NCI-H1105 (cell line): ENCODE data around the gene HERC2.
A peak's percentile ranks its signal among the peaks of the same experiment; 100 is the strongest.
"Not testable (repeated sequence)": the region's sequence is repeated elsewhere in the genome, so short reads cannot be mapped to it uniquely, and the experiment has no call there.

Experiments
- DNase-seq: peaks from one replicate; lab custom pipeline; 2025; lab: John Stamatoyannopoulos, UW

HERC2 gene

DNA sequence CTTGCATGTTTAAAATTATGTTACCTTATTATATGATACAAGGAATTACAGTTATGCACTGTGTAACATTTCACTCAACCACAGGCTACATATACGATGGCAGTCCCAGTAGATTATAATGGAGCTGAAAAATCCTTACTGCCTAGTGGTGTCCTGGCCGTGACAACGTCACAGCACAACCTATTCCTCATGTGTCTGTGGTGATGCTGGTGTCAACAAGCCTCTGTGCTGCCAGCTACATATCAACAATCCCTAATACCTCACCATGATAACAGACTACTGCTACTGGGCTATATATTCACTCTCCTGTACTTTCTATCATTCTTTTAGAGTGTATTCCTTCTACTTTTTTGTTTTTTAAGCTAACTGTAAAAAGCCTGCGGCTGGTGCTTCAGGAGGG is 142.7 kb downstream of the HERC2 start:
- DNase-seq, result no peak

DNA sequence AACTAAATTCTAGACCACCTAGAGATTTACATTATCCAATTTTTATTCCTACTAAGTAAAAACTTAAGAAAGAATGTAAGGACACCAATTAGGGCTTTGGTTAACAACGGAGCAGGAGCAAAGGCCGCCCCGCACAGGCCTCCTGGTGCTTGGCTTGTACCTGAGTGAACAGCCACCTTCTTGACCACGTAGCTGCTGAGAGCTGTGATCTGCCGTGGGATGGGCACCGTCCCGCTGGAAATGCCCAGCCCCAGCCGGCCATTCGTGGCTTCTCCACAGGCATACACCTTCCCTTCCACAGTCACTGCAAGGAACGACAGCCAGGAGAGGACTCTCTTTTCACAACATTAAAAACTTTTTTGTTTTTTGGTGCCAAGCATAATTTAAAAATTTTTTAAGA is 143.3 kb downstream of the HERC2 start:
- DNase-seq, result no peak

DNA sequence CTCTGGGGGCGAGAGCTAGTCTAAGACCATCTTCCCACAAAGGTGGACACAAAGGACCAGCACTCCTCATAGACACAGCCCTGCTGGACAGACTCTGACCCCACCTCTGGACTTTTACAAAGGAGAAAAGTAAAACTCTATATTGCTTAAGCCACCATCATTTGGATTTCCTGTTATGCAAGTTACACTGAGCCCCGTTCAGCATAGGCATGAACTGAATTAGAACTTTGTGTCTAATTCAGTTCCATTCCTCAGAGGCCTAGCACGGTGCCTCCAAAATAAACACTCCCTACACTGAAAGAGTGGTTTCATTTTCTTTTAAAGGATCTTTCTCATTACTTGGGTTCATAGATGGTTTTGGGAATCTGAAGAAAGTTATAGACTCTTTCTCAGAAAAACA is 143.7 kb downstream of the HERC2 start:
- no peak for DNase-seq

DNA sequence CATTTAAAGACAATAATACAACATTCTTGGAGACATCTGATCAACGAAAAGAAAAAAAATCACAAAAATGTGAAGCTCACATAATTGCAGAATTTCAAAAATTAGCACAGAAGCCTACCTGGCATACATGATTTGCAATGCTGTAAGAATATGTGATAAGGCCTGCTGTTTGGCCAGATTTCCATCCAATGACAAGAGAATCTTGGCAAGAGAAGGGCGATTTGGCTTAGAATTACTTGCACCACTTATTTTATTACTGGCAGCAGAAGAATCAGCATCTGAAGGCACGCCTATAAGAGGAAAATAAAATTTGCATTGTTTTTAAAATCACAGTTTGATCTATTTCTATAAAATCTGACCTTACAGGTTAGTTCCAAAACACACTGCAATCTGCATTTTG is 152.6 kb downstream of the HERC2 start:
- no peak for DNase-seq

DNA sequence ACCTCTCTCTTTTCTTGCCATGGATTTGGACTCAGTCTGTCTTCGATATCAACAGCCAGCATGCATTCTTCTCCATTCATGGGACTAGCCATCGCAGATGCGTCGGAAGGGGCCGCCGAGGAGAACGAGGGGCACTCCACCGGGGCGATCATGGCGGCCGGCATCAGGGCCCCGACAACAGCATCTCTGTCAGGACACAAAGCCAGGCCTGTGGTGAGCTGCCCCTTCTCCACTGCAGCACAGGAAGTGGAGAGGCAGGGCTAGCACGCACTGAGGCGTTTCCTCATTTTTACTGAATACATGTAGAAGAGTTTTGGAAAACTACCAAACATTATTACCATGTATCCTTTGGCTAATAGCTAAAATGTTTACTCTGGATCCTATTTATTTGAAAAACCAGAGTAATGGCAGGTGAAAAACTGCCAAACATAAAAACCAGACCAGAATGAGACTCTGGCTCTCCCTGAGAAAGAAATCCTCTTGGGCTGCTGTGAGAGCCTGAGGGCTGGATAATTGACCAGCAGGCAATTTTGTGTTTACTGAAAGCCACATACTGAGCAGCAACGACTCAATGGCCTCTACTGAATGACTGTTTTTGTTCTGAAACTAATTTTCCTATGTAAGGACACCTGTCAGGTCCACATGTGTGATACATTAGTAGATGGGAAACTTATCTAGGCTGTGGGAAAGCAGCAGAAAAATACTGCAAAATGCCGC is 153.4 kb downstream of the HERC2 start:
- peak; percentile 14 for DNase-seq

DNA sequence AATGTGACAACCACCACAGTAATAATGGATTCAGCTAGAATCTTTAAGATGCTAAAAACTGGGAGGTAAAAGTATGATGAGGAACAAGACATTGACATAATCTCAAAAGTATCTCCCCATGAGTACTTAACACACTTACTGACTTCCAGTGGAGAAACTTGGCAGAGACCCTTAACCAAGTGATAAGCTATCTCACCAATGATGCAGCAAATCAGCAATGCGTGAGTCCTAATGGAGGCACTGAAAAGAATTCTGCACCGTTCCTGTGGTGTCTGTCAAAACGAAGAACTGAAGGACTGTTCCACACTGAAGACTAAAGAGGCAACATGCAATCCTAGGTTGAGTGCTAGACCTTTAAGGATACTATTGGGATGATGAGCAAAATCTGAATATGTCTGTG is 154.9 kb downstream of the HERC2 start:
- DNase-seq, result no peak

DNA sequence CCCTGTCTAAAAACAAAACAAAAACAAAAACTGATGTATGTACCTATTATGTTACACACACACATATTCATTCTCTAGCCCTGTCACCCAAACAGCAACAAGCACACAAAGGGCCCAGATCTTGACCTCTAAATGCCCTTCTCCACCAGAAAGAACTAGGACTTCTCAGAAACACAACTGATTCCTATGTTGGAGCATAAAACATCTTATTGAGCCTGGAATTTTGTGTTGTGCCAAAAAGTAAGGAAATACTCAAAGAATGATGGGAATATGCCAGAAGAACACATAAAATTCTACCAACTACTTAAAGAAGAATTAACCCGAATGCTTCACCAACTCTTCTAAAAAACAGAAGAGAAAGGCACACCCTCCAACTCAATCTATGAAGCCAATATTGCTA is 156.2 kb downstream of the HERC2 start:
- DNase-seq, result no peak

DNA sequence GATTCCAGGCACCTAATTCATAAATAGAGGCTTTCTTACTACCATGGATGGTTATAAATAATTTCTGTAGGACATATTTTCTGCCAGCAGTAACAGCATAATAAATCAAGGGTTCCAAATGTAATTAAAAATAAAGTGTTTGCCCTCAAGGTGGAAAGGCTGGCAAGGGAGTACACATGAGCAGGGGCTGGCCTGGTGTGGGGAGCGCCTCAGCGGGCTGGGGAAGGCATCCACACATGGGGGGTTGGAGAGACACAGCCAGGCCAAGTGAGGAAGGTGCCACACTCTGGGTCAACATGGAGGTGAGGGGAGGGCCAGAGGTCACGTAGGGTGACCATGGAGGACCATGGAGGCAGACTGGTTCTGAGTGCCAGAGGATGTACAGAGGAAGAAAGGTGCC is 157.1 kb downstream of the HERC2 start:
- no peak for DNase-seq

DNA sequence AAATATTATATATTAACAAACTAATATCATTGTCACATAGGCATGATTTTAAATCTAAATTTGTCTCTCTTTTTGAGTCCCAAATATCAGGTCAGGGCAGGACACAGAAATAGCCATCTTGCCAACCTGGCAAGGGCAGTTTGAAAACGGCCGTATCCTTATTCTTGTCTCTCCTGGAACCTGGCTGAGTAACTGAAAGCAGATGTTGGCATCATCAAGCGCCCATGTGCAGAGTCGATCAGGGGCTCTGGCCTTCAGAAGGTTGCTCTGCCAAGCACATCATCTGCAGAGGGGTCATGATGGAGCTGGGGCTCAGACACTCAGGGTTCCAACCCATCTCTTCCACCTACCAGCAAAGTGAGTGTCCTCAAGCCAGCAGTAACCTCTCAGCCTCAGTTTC is 167.7 kb downstream of the HERC2 start:
- no peak for DNase-seq

DNA sequence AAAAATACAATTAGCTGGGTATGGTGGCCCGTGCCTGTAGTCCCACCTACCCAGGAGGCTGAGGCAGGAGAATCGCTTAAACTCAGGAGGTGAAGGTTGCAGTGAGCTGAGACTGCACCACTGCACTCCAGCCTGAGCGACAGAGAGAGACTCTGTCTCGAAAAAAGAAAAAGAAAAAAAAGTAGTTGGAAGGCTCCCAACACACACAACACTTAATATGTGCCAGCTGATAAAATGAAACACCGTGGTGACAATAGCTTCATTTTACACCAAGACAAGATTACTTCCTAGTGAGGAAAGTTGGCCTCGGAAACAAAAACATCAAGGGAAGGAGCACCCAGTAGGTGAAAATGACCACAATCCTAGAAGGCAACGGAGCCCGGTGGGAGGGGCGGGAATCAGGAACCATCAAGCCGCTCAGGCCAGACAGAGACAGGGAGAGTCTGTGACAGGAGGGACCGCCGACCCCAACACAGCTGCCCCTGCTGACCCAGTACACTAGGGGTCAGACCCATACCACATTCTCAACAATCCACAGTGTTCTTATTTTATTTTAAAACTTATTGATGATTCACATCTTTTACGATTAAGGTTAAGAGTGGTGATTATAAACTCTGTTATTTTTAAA is 168.4 kb downstream of the HERC2 start:
- DNase-seq, result no peak

DNA sequence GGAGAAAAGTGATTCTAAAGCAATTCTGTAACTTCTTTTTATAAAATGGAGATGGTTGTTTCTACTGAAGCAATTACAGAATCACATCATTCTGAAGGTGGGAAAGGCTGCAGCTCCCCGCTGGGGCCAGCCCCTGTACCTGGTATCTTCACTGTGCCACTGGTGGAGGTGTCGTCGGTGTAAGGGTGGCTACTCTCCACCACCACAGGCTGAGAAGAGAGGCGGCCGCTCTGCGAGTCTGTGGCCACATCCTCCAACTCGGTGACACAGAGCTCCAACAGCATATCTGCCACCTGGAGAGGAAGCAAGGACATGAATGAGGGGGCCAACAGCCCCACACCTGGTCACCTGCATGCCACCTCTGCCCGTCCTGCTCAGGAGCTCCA is 169.4 kb downstream of the HERC2 start:
- DNase-seq, result not testable (repeated sequence)

DNA sequence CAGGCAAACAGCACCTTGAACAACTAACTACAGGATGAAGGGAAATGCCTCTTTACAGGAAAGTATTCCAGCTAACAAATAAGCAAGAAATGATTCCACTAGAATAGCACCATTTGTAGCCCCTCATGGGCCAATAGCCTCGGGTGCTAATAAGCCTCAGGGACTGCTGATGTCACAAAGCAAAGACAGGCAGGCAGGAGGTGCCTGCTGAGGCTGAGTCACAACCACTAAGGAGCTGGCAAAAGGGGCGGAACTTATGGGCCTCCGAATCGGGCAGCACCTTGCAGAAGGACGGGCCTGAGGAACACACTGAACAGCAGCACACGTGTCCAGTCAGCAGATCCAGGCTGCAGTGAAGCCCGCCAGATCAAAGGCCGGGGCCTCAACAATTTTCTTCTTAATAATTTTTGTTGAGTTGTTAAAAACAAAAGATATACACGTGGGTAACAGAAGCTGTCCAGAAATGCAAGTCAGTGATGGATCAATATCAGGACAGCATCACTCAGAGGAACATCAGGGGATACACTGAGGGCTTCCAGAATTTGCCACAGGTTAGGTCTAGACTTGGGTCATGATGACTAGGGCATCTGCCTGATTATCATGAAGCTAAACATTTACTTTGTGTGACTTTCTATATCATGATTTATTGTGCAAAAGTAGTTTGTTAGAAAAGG is 170.0 kb downstream of the HERC2 start:
- not testable (repeated sequence) for DNase-seq

DNA sequence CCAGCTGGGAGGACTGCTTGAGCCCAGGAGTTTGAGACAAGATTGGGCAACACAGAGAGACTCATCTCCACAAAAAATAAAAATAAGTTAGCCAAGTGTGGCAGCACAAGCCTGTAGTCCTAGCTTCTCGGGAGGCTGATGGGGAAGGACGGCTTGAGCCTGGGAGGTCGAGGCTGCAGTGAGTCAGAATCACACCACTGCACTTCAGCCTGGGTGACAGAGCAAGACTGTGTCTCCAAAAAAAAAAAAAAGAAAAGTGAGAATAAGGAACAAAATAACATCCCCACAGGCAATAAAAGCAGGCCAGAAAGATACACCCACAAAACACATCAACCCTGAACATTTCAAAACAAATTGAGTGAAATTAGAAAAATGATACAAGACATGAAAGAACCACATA is 174.2 kb downstream of the HERC2 start:
- DNase-seq, result no peak

DNA sequence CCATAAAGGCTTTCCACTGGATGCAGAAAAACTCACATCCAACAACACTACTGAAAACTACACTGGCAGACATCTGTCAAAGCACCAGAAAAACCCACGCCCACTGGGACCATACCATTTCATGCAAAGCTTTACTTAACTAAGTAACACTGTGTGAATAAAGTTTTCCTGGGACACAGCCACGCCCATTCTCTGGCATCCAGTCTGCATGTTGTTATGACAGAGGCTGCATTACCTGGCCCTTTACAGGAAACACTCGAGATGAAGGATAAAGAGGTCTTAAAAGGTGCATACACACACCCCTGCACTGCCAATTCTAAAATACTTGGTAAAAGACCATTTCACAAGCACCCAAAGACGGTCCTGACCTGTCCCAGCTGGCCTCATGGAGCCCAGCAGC is 176.6 kb downstream of the HERC2 start:
- DNase-seq, result not testable (repeated sequence)

DNA sequence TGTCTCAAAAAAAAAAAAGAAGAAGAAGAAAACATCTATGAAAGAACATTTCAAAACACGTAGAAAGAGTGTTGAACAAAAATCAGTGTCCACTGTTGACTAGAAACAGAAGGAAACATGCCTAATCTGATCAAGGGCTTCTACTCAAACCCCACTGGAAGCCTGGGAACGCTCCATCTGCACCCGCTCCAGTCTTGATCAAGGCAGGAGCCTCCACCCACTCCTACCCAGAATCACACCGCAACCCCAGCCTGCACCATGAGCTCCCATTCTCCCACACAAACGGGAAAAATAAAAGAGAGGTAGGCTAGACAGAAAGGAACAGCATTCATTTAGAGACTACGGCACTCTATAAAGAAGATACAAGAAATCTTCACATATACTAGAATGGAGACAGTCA is 181.9 kb downstream of the HERC2 start:
- no peak for DNase-seq

DNA sequence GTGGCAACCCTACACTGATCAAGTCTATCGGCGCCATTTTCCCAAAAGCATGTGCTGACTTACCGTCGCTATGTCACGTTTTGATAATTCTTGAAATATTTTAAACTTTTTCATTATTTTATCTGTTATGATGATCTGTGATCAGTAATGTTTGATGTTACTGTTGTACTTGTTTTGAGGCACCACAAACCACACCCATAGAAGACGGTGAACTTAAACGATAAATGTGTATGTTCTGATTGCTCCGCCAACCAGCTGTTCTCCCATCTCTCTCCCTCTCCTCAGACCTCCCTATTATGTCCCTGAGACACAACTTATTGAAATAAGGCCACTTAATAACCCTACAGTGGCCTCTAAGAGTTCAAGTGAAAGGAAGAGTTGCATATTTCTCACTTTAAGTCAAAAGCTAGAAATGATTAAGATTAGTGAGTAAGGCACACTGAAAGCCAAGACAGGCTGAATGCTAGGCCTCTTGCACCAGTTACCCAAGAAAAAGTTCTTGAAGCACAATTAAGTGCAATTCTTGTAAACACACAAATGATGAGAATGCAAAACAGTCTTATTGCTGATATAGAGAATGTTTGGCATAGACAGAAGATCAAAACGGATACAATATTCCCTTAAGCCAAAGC is 184.5 kb downstream of the HERC2 start:
- DNase-seq, result not testable (repeated sequence)

DNA sequence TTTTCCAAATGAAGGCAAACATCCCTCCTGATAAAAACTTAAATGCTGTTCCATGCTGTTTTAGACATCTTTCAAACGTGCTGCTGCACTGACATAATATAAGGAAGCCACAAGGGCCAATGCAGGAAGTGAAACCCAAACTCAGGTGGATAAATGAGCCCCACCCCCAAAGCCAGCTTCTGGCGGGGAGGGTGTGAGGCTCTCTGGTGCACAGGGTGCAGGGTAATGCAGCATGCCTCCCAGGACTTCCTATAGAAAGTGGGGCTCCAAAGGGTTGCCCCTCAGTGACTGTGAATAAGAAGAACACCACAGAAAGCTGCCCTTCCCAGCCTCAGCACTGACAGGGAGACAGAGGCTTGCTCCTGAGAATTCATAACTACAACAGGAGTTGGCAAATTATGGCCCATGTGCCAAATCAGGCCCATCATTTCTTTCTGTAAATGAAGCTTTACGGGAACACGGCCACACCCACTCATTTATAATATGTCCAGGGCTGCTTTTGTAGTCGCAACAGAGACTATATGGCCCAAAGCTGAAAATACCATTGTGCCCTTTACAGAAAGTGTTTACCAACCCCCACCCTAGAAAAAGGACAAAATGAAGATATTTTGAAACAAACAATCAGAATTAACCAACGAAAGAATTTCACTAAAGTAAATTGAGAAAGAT is 185.6 kb downstream of the HERC2 start:
- not testable (repeated sequence) for DNase-seq

DNA sequence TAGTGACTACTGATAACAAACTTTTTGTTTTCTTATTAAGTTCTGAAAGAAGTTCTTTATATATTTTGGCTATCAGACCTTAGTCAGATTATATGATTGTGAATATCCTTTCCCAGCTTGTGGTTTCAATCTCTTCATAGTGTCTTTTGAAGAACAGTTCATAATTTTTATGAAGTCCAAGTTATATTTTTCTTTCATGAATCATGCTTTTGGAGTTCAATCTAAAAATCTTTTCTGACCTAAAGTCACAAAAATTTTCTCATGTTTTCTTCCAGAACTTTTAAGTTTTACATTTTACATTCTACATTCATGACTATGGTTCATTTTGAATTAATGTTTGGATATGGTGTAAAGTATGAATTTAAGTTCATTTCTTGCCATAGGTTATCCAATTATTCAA is 188.7 kb downstream of the HERC2 start:
- DNase-seq, result no peak

DNA sequence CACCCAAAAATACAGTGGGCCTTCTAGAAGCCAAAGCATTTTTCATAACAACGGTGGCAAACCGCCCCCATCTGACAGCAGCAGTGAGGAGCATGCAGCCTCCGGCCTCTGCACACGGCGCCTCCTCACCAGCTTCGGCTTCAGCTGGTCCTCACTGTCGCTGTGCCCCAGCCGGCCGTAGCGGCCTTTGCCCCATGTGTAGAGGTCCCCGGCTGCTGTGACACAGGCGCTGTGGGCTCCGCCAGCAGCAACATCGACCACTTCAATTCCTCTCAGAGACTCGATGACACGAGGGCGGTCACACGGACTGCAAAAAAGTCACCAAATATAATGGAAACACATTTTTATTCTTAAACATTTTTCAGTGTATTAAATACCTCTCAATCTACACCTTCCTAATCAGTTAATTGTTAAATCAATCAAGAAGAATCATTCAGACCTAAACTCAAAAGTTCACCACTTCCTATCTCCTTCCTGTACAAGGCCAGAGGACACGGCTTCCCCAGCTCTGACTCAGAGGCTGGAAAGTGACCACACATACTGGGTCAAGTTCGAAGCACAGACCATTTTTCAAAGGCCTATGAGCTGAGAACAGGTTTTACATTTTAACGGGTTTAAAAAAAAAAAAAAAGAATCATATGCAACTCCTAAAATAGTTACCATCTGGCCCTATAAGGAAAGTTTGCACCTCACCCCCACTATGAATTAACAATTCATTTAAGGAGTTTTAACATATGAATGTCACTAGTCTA is 189.3 kb downstream of the HERC2 start:
- DNase-seq, result no peak

DNA sequence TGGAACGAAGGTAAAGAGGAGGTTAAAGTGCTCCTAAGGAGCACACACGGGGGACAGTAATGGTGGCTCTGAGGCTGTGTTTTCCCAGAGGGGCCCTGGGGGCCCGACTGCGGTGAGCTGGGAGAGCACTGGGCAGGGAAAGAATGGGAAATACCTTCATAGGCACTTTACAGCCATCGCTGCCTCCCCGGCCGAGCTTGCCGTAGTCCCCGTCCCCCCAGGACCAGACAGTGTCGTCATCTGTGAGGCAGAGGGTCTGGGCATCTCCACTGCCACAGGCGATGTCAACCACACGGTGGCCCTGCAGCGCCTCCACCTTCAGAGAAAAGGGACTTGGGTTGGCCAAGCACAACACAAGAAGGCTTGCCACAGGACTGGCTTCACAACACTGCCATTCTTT is 190.0 kb downstream of the HERC2 start:
- no peak for DNase-seq

DNA sequence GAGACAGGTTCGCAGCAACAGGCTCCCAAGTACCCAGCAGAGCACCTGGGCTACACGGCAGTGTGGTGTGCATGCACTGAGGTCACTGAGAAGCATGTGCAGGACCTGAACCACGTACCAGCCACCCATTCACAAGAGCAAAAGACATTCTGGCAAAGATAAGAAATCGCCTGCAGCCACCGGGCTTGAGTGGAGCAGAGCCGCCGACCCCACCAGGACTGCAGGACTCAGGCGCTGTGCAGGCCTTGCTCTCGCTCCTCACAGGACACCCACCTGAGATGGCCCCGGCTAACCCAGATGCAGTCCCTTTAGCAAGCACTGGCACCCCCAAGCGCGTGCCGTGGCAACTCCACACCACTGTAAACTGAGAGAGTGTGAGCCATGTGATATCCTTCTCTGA is 190.6 kb downstream of the HERC2 start:
- no peak for DNase-seq

DNA sequence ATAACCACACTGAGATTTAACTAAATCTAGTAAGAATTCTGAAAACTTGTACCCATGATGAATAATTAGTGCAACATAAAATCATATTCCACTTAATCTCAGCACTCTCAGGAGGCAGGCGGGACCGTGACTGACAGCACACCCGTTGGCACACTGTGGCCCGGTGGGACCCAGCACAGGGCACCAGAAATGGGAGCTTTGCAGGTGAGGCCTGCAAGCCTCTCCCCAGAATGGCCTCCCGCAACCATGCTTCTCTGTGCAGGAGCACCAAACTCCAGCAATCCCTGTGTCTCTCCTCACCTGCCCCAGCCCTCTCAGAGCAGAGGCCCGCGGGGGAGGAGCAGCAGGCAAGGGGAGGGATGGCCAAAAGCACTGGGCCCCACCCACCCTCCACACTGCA is 191.3 kb downstream of the HERC2 start:
- no peak for DNase-seq
